ENCODE results near the gene COG1.

- TF ChIP-seq POLR2AphosphoS5 (IDR thresholded peaks at IDR 0.05; ENCODE audit: low read depth, low read length): no peak
- TF ChIP-seq POLR2A (IDR thresholded peaks at IDR 0.05; ENCODE audit: low read depth, low read length): no peak
These were observed 37.3 kb upstream of the COG1 start for GRCh38 chr17:73155410-73156165.

Data from GM12892 (cell line).